ENCODE measurements around the gene LDLRAD4.

LDLRAD4 gene

DNA sequence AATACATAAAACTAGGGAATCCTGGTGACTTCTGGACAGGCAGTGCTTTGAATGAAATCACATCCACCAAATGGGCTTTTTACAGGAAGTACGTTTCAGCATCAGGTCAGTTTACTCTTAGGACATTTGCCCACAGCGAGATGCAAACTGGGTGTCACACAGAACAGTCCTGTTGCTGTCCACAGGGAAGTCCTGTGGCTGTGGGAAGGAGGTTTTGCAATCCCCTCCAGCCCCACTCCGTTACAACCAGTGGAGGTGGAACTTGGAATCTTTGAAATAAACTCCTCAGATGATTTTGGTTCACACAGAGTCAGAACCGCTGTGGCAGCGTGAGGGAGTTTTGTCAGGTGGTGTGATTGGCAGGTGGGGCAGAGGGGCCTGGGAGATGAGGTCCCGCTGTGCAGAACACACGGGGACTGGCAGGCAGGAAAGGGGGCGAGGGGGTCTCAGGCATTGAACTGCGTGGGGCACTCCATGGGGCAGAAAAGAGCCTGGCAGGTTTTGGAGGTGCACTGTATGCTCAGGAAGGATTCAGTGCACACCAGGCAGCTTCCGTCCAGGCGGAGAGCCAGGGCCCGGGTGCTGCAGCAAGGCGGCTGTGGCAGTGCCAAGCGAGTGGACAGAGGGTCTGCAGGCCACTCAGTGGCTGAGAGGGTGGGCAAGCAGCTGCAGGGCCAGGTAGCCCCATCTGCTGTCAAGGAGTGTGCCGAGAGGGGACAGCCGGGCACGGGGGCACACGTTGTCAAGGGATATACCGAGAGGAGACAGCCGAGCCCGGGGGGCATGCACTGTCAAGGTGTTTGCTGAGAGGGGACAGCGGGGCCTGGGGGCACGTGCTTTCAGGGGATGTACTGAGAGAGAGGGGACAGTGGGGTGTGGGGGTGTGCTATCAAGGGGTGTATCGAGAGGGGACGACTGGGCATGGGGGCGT is 148.7 kb downstream of the LDLRAD4 start:
- in situ Hi-C loops (cut with HindIII; ENCODE audit: low sequenced_read_pairs) = no loop called here
- no peak for DNase-seq (ENCODE audit: low read depth)

DNA sequence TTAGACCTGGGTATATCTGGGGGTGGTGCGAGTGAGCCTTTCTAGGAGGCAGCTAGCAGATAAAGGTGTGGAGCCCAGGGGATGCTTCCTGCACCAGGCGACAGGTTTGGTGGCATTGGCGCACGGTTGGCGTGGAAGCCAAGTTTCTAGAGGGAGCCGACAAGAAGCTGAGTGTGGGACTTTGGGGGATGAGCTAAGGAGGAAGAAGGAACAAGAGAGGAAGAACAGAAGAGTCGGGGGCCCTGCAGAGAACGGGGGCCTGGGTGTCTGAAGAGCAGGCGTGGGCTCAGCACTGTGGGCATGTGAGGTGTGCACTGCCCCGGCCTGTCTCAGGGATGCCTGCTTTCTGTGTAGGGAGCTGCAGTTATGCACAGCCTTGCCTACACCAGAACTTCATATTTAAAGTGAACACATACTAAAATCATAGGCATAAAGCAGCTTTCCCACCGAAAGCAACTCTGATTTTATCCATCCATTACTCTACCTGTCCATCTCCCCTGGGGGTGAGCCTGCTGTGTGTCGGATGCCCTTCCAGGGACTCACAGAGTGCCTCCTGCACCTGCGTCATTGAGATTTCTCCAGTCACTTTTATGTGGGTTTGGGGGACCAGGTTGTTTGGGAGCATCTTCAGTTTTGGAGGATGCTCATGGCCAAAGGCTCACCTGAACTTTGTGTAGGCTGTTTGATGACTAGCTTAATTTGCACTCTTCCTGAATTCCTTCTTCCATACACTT is 149.7 kb downstream of the LDLRAD4 start:
- no peak for DNase-seq (ENCODE audit: low read depth)
- no peak overlapping the region for H3K4me3 ChIP-seq (ENCODE audit: low read depth, low read length)
- in situ Hi-C loops (cut with HindIII; ENCODE audit: low sequenced_read_pairs) = no loop called here
- TF ChIP-seq, protein P1, sequence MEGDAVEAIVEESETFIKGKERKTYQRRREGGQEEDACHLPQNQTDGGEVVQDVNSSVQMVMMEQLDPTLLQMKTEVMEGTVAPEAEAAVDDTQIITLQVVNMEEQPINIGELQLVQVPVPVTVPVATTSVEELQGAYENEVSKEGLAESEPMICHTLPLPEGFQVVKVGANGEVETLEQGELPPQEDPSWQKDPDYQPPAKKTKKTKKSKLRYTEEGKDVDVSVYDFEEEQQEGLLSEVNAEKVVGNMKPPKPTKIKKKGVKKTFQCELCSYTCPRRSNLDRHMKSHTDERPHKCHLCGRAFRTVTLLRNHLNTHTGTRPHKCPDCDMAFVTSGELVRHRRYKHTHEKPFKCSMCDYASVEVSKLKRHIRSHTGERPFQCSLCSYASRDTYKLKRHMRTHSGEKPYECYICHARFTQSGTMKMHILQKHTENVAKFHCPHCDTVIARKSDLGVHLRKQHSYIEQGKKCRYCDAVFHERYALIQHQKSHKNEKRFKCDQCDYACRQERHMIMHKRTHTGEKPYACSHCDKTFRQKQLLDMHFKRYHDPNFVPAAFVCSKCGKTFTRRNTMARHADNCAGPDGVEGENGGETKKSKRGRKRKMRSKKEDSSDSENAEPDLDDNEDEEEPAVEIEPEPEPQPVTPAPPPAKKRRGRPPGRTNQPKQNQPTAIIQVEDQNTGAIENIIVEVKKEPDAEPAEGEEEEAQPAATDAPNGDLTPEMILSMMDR (IDR thresholded peaks at IDR 0.05; ENCODE audit: low read depth, low read length, missing control alignments) = no peak

More for the DNA sequence above, 148.7 kb downstream of the LDLRAD4 start:
- TF ChIP-seq, protein P1 (IDR thresholded peaks at IDR 0.05; ENCODE audit: low read depth, low read length, missing control alignments) = no peak
- H3K4me3 ChIP-seq (ENCODE audit: low read depth, low read length) = no peak overlapping the region

DNA sequence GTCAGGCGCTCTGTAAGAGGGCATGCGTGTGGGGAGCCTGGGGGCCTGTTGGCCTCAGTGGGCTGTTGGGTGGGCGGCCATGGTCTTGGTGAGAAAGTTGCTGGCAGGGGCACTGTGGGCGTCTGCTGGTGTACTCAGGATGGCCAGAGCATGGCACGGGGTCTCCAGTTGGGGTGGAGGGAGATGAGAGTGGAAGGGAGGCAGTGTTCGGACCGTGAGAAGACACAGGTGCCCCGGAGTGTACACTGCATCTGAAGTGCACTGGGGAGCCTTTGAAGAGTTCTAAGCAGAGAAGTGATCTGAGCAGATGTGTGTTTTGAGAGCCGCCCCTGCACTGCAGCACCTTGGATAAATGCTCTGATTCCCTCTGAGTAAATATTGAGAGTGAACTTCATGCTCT is 150.8 kb downstream of the LDLRAD4 start:
- no peak overlapping the region for H3K4me3 ChIP-seq (ENCODE audit: low read depth, low read length)
- in situ Hi-C loops (cut with HindIII; ENCODE audit: low sequenced_read_pairs) = no loop called here
- no peak for DNase-seq (ENCODE audit: low read depth)
- TF ChIP-seq, protein P1 (IDR thresholded peaks at IDR 0.05; ENCODE audit: low read depth, low read length, missing control alignments) = no peak

DNA sequence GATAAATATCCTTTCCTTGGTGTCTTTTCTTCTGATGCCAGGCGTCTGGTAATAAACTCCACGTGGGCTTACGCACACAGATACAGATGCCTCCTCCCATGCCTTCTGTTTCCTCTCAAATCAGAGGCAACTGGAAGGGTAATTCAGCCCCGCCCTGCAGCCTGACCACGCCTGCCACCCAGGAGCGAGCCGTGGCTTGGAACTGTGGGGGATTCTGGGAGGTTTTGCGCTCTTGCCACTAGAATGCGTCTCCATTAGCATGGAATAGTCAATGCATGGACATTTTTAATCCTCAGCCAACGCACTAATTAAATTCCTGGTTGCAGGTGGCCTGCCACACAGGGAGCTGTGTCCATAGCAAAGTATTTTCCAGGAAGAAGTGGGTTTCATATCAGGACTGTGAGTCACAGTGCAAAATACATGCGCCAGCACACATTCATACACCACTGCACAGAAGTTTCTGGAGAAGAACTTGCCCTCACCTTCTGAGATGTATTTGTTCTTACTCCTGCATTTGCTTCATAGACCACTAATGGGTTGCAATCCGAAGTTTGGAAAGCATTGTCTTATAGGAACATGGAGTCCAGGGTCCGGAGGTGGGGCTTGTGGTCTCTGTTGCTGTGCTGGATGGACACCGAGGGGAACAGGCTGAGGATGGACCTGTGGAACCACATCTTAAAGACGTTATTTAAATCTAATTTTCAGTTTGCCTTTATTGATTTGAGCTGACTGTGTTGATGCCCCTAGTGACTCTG is 151.4 kb downstream of the LDLRAD4 start:
- no peak for DNase-seq (ENCODE audit: low read depth)
- in situ Hi-C loops (cut with HindIII; ENCODE audit: low sequenced_read_pairs) = no loop called here
- TF ChIP-seq, protein P1 (IDR thresholded peaks at IDR 0.05; ENCODE audit: low read depth, low read length, missing control alignments) = no peak

DNA sequence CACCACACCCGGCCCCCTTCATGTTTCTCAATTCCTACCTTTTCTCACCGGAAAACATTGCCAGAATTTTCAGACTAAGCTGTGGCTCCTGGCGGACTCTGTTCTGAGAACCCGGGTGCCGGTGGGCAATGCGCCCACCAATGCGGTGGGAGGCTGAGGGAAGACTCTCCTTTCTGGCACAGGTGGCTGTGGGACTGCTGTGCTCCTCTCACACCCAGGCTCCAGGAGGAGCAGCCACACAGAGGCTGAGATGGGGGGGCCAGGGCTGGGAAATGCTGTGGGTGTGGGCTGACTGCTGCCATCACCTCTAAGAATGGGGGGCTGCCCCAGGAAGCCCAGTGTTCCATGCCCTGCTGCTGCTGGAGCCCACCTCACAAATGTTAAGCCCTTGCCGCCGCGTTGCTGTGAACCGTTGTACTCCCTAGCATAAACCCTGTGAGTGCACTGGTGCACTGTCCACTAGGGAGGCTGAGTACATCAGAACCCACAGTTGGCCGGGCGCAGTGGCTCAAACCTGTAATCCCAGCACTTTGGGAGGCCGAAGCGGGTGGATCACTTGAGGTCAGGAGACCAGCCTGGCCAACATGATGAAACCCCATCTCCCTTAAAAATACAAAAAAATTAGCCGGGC is 152.6 kb downstream of the LDLRAD4 start:
- H3K4me3 ChIP-seq (ENCODE audit: low read depth, low read length) = no peak overlapping the region
- in situ Hi-C loops (cut with HindIII; ENCODE audit: low sequenced_read_pairs) = no loop called here
- TF ChIP-seq, protein P1 (IDR thresholded peaks at IDR 0.05; ENCODE audit: low read depth, low read length, missing control alignments) = no peak
- no peak for DNase-seq (ENCODE audit: low read depth)

More for the DNA sequence above, 151.4 kb downstream of the LDLRAD4 start:
- no peak overlapping the region for H3K4me3 ChIP-seq (ENCODE audit: low read depth, low read length)

Measured in astrocyte of the cerebellum (primary cell).